ENCODE data around the gene OR9Q1. TPM values are rescaled to one million over a fixed set of nuclear protein-coding genes. Genes with fewer than 3 reads are reported as not detected.

Gene OR9Q1
- total RNA-seq, 4 donors from 2014 or later: not detected

DNA sequence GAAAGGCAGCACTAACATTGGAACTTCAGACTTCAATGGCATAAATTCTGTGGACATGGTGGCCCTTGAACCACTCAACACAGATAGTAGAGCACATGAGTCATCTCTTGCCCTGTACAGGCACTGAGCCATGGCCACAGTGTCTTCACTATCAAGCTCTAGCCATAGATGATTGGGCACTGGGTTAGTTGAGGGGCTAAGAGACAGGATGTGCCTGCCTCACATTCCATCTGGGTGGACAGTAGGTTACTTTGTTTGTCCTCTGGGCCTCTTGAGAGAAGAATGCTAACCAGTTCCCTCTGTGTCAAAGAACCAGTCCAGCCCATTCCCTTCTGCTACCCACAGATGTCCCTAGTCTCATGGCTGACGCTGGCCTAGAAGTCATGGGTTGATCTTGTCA lies 46.9 kb downstream of the OR9Q1 start:
- TF ChIP-seq POLR2A (IDR thresholded peaks at IDR 0.05; ENCODE audit: low read depth): no peak
- TF ChIP-seq POLR2AphosphoS5 (IDR thresholded peaks at IDR 0.05): no peak
- no peak for TF ChIP-seq EP300 (IDR thresholded peaks at IDR 0.05)
- TF ChIP-seq, protein P1, sequence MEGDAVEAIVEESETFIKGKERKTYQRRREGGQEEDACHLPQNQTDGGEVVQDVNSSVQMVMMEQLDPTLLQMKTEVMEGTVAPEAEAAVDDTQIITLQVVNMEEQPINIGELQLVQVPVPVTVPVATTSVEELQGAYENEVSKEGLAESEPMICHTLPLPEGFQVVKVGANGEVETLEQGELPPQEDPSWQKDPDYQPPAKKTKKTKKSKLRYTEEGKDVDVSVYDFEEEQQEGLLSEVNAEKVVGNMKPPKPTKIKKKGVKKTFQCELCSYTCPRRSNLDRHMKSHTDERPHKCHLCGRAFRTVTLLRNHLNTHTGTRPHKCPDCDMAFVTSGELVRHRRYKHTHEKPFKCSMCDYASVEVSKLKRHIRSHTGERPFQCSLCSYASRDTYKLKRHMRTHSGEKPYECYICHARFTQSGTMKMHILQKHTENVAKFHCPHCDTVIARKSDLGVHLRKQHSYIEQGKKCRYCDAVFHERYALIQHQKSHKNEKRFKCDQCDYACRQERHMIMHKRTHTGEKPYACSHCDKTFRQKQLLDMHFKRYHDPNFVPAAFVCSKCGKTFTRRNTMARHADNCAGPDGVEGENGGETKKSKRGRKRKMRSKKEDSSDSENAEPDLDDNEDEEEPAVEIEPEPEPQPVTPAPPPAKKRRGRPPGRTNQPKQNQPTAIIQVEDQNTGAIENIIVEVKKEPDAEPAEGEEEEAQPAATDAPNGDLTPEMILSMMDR (IDR thresholded peaks at IDR 0.05): no peak
- DNase-seq (ENCODE audit: extremely low spot score): peak; percentile 88
- no peak overlapping the region for H3K4me3 ChIP-seq
- no peaks in the 10 kb centered on the region for H3K36me3 ChIP-seq
- no peaks in the 10 kb centered on the region for H3K27me3 ChIP-seq
- no peak overlapping the region for H3K27ac ChIP-seq (replicated peaks in 1 of 4)
- intact Hi-C loops (cut with DNase I): no loop called here
- H3K4me1 ChIP-seq: no peaks in the 10 kb centered on the region
- WGBS: 89% methylated on average over 1 of the region's 1 CpG
- H3K9me3 ChIP-seq: no peaks in the 10 kb centered on the region

DNA sequence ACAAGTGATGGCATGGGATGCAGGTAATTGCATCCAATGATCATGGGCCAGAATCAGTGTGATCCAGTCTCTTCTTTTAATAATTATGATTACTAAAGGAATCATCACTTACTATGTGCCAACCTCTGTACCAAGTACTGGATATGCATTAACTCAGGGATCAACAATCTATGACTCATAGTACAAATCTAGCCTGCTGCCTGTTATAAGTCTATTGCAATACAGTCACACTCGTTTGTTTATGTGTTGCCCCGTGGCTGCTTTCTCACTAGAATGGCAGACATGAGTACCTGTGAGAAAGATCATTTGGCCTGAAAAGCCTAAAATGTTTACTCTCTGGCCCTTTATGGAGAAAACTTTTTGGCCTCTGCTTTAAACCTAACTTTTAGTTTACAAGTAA lies 52.1 kb downstream of the OR9Q1 start:
- no peak overlapping the region for H3K4me3 ChIP-seq
- no peaks in the 10 kb centered on the region for H3K36me3 ChIP-seq
- no peaks in the 10 kb centered on the region for H3K27me3 ChIP-seq
- no peak overlapping the region for H3K27ac ChIP-seq (replicated peaks in 1 of 4)
- intact Hi-C loops (cut with DNase I): no loop called here
- H3K9me3 ChIP-seq: no peaks in the 10 kb centered on the region
- TF ChIP-seq POLR2AphosphoS5 (IDR thresholded peaks at IDR 0.05) (no peak), POLR2A (IDR thresholded peaks at IDR 0.05; ENCODE audit: low read depth) (no peak), EP300 (IDR thresholded peaks at IDR 0.05) (no peak)
- TF ChIP-seq, protein P1 (IDR thresholded peaks at IDR 0.05): no peak
- WGBS: 42% methylated on average over 2 of the region's 2 CpGs
- H3K4me1 ChIP-seq: no peaks in the 10 kb centered on the region
- DNase-seq (ENCODE audit: extremely low spot score): peak; percentile 31

DNA sequence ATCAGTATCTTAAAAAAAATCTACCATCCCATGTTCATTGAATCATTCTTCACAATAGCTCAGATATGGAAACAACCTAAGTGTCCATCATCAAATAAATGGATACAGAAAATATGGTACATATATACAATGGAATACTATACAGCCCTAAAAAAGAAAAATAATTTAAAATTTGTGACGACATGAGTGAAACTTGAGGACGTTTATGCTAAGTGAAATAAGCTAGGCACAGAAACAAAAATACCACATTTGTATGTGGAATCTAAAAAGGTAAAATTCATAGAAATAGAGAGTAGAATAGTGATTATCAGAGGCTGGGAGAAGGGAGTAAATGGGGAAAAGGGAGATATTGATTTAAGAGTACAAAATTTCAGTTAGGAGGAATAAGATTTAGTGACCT lies 62.8 kb downstream of the OR9Q1 start:
- Histone ChIP-seq H3K4me3 (no peak overlapping the region), H3K27ac (replicated peaks in 1 of 4) (no peak overlapping the region), H3K4me1 (no peaks in the 10 kb centered on the region), H3K9me3 (peaks cover 0 to 5% (median 2%) of the 10 kb centered on the region in 4 donors), H3K36me3 (no peaks in the 10 kb centered on the region), H3K27me3 (no peaks in the 10 kb centered on the region)
- no peak for DNase-seq (ENCODE audit: extremely low spot score)
- WGBS: 51% methylated on average over 2 of the region's 2 CpGs
- TF ChIP-seq EP300 (IDR thresholded peaks at IDR 0.05) (no peak), POLR2AphosphoS5 (IDR thresholded peaks at IDR 0.05) (no peak), POLR2A (IDR thresholded peaks at IDR 0.05; ENCODE audit: low read depth) (no peak)
- TF ChIP-seq, protein P1 (IDR thresholded peaks at IDR 0.05): no peak
- intact Hi-C loops (cut with DNase I): no loop called here

DNA sequence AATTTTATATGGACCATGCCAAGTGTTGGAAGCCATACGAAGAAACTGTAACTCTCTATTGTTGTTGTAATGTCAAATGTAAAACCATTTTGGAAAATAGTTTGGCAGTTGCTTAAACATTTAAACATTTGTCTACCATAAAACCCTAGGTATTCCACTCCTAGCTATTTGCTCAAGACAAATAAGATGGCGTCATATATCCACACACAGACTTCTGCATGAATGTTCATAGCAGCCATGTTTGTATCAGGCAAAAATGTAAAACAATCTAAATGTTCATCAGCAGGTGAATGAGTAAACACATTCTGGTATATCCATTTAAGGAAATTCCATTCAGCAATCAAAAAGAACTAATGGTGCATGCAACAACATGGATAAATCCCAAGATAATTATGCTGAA lies 73.8 kb downstream of the OR9Q1 start:
- Histone ChIP-seq H3K27me3 (no peaks in the 10 kb centered on the region), H3K9me3 (peaks cover 0 to 23% (median 7%) of the 10 kb centered on the region in 4 donors), H3K36me3 (no peaks in the 10 kb centered on the region), H3K27ac (replicated peaks in 1 of 4) (no peak overlapping the region), H3K4me1 (no peaks in the 10 kb centered on the region), H3K4me3 (no peak overlapping the region)
- intact Hi-C loops (cut with DNase I): no loop called here
- TF ChIP-seq, protein P1 (IDR thresholded peaks at IDR 0.05): no peak
- TF ChIP-seq POLR2AphosphoS5 (IDR thresholded peaks at IDR 0.05): no peak
- no peak for TF ChIP-seq EP300 (IDR thresholded peaks at IDR 0.05)
- TF ChIP-seq POLR2A (IDR thresholded peaks at IDR 0.05; ENCODE audit: low read depth): no peak
- DNase-seq (ENCODE audit: extremely low spot score): no peak
- 97% methylated on average over 2 of the region's 2 CpGs for whole genome bisulfite sequencing

DNA sequence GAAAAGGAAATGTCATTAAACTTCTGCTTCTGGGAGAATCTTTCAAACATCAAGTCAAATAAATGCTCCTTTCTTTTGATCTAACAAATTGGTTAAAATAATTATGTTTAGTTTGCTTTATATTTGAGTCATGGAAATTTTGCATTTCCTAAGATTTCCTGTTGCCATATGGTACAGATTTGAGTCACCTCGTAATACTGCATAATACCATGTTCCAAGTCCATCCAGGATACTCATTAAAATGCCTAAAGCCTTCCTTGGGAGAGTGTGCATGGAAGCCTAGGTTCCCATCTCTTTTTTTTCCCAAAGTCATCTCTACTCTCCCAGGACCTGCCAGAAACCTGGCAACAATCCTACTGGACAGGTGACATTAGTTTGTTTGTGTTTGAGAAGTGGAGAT lies 97.4 kb downstream of the OR9Q1 start:
- Histone ChIP-seq H3K27me3 (no peaks in the 10 kb centered on the region), H3K4me3 (no peak overlapping the region), H3K4me1 (no peaks in the 10 kb centered on the region), H3K9me3 (no peaks in the 10 kb centered on the region), H3K36me3 (no peaks in the 10 kb centered on the region), H3K27ac (replicated peaks in 1 of 4) (no peak overlapping the region)
- no peak for TF ChIP-seq POLR2A (IDR thresholded peaks at IDR 0.05; ENCODE audit: low read depth)
- intact Hi-C loops (cut with DNase I): no loop called here
- DNase-seq (ENCODE audit: extremely low spot score): no peak
- WGBS: 56% methylated on average over 1 of the region's 1 CpG
